SK-N-SH (cell line): Measurements from ENCODE around the gene BBS4. TPM values are rescaled to one million over a fixed set of nuclear protein-coding genes. Genes with fewer than 3 reads are reported as not detected.
"Not testable (repeated sequence)": the region's sequence is repeated elsewhere in the genome, so short reads cannot be mapped to it uniquely, and the experiment has no call there.

Experiments used
- CTCF ChIA-PET: fragments of 300-600, 350-600 bp; formaldehyde crosslinking; extraction: SDS; loops from one replicate; lab custom pipeline; 2021; lab: Yijun Ruan, JAX
- POLR2A ChIA-PET: fragments of 350-600 bp; sonication (Branson Sonifier 250); formaldehyde crosslinking; extraction: SDS; loops from one replicate; lab custom pipeline; 2020; ENCODE audit warnings: antibody characterized with exemption, inconsistent platforms; lab: Yijun Ruan, JAX
- DNase-seq: peaks from one replicate; pipeline ENCODE4 v3.0.0; 2012
- H2AFZ ChIP-seq: fragments of 200-600 bp; sonication (generic); 2 replicates; pipeline ENCODE4 v1.8.1; 2016; ENCODE audit warnings: antibody characterized with exemption, mild to moderate bottlenecking, low read depth
- H3F3A ChIP-seq: fragments of 200-600 bp; sonication (generic); replicated peaks from 2 replicates; pipeline ENCODE3; 2016; ENCODE audit warnings: antibody characterized with exemption, mild to moderate bottlenecking; ENCODE audit not compliant: insufficient read depth
- H3K27ac ChIP-seq, 2 experiments: fragments of 200-500 bp in 1 of 2; fragments of 200-600 bp in 1 of 2; sonication (Bioruptor generic) in 1 of 2; sonication (generic), shearing (Covaris generic) in 1 of 2; 2 replicates each; pipeline versions ENCODE4 v1.5.1 to v1.6.1; 2014 to 2016; ENCODE audit warnings: low read depth in 2 of 2, inconsistent platforms in 1 of 2, low read length in 1 of 2, mild to moderate bottlenecking in 1 of 2, mixed read lengths in 1 of 2
- H3K27me3 ChIP-seq: fragments of 200-600 bp; sonication (generic), shearing (Covaris generic); 2 replicates; pipeline ENCODE4 v1.6.1; 2016; ENCODE audit warnings: mixed run types; ENCODE audit not compliant: insufficient read depth
- H3K36me3 ChIP-seq, 2 experiments: fragments of 200-500 bp in 1 of 2; fragments of 200-600 bp in 1 of 2; sonication (Bioruptor generic) in 1 of 2; sonication (generic) in 1 of 2; replicated peaks in 1 of 2; 2 replicates each; pipeline versions ENCODE3 to v1.5.1; 2014 to 2016; ENCODE audit warnings: low read length in 1 of 2, mild to moderate bottlenecking in 1 of 2; ENCODE audit not compliant: insufficient read depth in 2 of 2, control insufficient read depth in 1 of 2
- H3K4me1 ChIP-seq, 2 experiments: fragments of 200-500 bp in 1 of 2; fragments of 200-600 bp in 1 of 2; sonication (Bioruptor generic) in 1 of 2; sonication (generic), shearing (Covaris generic) in 1 of 2; 2 replicates each; pipeline versions ENCODE4 v1.5.1 to v1.6.1; 2014 to 2016; ENCODE audit warnings: low read depth in 1 of 2, low read length in 1 of 2, mixed run types in 1 of 2; ENCODE audit not compliant: insufficient read depth in 2 of 2, control insufficient read depth in 1 of 2
- H3K4me2 ChIP-seq: fragments of 200-600 bp; sonication (generic), shearing (Covaris generic); 2 replicates; pipeline ENCODE4 v1.6.1; 2017; ENCODE audit warnings: mixed run types
- H3K4me3 ChIP-seq, 2 experiments: fragments of 200-500 bp in 1 of 2; fragments of 200-600 bp in 1 of 2; sonication (Bioruptor generic) in 1 of 2; sonication (generic), shearing (Covaris generic) in 1 of 2; 2 replicates each; pipeline versions ENCODE4 v1.5.1 to v1.8.1; 2014 to 2016; ENCODE audit warnings: low read depth in 2 of 2, inconsistent platforms in 1 of 2, low read length in 1 of 2, mild to moderate bottlenecking in 1 of 2, mixed read lengths in 1 of 2, moderate library complexity in 1 of 2
- H3K79me2 ChIP-seq: fragments of 200-600 bp; sonication (generic); 2 replicates; pipeline ENCODE4 v1.8.1; 2017; ENCODE audit warnings: mild to moderate bottlenecking; ENCODE audit not compliant: insufficient read depth
- H3K9ac ChIP-seq: fragments of 200-600 bp; sonication (generic); 2 replicates; pipeline ENCODE4 v1.6.1; 2017; ENCODE audit warnings: mixed run types
- H3K9me2 ChIP-seq: fragments of 200-600 bp; sonication (generic); 2 replicates; pipeline ENCODE4 v1.6.1; 2017; ENCODE audit warnings: mixed run types
- H3K9me3 ChIP-seq: fragments of 200-600 bp; sonication (generic); 2 replicates; pipeline ENCODE4 v1.6.1; 2017; ENCODE audit warnings: mixed run types, mild to moderate bottlenecking, moderate library complexity
- H4K20me1 ChIP-seq: fragments of 200-600 bp; sonication (generic); 2 replicates; pipeline ENCODE4 v1.6.1; 2017; ENCODE audit warnings: mild to moderate bottlenecking, mixed run types; ENCODE audit not compliant: insufficient read depth
- CHD2 ChIP-seq: fragments of 150-350 bp; IDR thresholded peaks from 2 replicates; pipeline ENCODE4 v1.6.1; 2018; ENCODE audit warnings: low read length; ENCODE audit not compliant: partially characterized antibody
- ELF1 ChIP-seq: IDR thresholded peaks from 2 replicates; pipeline ENCODE4 v1.4.0; 2012
- FOSL2 ChIP-seq: IDR thresholded peaks from 2 replicates; pipeline ENCODE4 v1.4.0; 2012; ENCODE audit warnings: low read depth, mild to moderate bottlenecking, moderate library complexity, borderline replicate concordance
- GATA2 ChIP-seq: sonication (generic); formaldehyde crosslinking; IDR thresholded peaks from 2 replicates; pipeline ENCODE4 v1.5.0; 2020; ENCODE audit warnings: mild to moderate bottlenecking, missing genetic modification reagents
- MEF2A ChIP-seq: IDR thresholded peaks from 2 replicates; pipeline ENCODE4 v1.4.0; 2012; ENCODE audit warnings: low read depth, borderline replicate concordance
- MXI1 ChIP-seq: IDR thresholded peaks from 2 replicates; pipeline ENCODE4 v1.6.1; 2012; ENCODE audit warnings: mild to moderate bottlenecking, low read depth, low read length, improper control_type of control experiment
- NFIC ChIP-seq: IDR thresholded peaks from 2 replicates; pipeline ENCODE4 v1.4.0; 2012; ENCODE audit warnings: borderline replicate concordance
- POLR2AphosphoS5 ChIP-seq: IDR thresholded peaks from 2 replicates; pipeline ENCODE4 v1.6.1; 2012; ENCODE audit warnings: low read depth, low read length
- RCOR1 ChIP-seq: fragments of 150-350 bp; IDR thresholded peaks from 2 replicates; pipeline ENCODE4 v1.6.1; 2017; ENCODE audit warnings: antibody characterized with exemption, low read length
- RFX5 ChIP-seq: IDR thresholded peaks from 2 replicates; pipeline ENCODE4 v1.6.1; 2012; ENCODE audit warnings: mild to moderate bottlenecking, improper control_type of control experiment, low read length
- SIN3A ChIP-seq: IDR thresholded peaks from 2 replicates; pipeline ENCODE4 v1.6.1; 2012; ENCODE audit warnings: low read depth, mild to moderate bottlenecking, low read length, moderate library complexity, borderline replicate concordance
- YY1 ChIP-seq: IDR thresholded peaks from 2 replicates; pipeline ENCODE4 v1.4.0; 2012; ENCODE audit warnings: low read depth, mild to moderate bottlenecking
- WGBS: methylation state at CpG from one replicate; pipeline ENCODE4 v1.1.6; 2017; ENCODE audit warnings: low lambda C conversion rate; 5-methylcytosine and 5-hydroxymethylcytosine counted together
- polyA plus RNA-seq, 3 experiments: library from polyadenylated mRNA; depleted of rRNA; stranded (reverse); fragments of >200 nt; gene quantifications; 2 replicates each; pipeline ENCODE4 v1.2.3, GENCODE V29; 2012
- TF ChIP-seq, protein P1 (sequence below): IDR thresholded peaks from 2 replicates; pipeline ENCODE4 v1.4.0; 2012; ENCODE audit warnings: low read depth, borderline replicate concordance
- TF ChIP-seq, protein P2 (sequence below): IDR thresholded peaks from 2 replicates; pipeline ENCODE4; 2012
- TF ChIP-seq, protein P3 (sequence below): IDR thresholded peaks from 2 replicates; pipeline ENCODE4 v1.4.0; 2012; ENCODE audit warnings: low read depth
- TF ChIP-seq, protein P4 (sequence below): fragments of 150-350 bp; IDR thresholded peaks from 2 replicates; pipeline ENCODE4 v1.6.1; 2017; ENCODE audit warnings: antibody characterized with exemption, low read length, low read depth, borderline replicate concordance

BBS4 gene
- polyA plus RNA-seq, 1 of the 3 experiments (the other 2 are of a cell fraction), result 18.5 TPM

DNA sequence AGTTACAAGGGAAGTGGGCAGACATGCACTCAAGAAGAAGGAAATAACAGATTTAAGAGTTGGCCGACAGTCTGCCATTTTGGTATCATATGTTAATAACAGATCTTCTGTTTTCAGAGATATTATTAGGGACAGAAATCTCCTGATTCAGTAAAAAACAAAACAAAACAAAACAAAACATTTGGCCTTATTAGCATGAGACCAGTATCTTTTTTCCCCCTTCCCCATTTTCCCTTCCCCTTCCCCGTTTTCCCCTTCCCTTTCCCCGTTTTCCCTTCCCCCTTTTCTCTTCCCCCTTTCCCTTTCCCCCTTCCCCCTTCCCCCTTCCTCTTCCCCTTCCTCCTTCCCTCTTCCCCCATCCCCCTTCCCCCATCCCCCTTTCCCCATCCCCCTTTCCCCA is 39.4 kb downstream of the BBS4 start:
- Histone ChIP-seq H3K79me2 (no peaks in the 10 kb centered on the region; the same call in 1 of the 2 replicates), H4K20me1 (no peaks in the 10 kb centered on the region), H2AFZ (no peak overlapping the region), H3K36me3 (peaks cover 3 to 22% of the 10 kb centered on the region in 2 experiments), H3K9ac (no peak overlapping the region), H3K4me3 (no peak overlapping the region), H3K4me1 (no peaks in the 10 kb centered on the region), H3K27me3 (no peaks in the 10 kb centered on the region), H3K9me3 (no peaks in the 10 kb centered on the region), H3K9me2 (no peaks in the 10 kb centered on the region), H3K27ac (no peak overlapping the region), H3K4me2 (no peak overlapping the region), H3F3A (no peaks in the 10 kb centered on the region)
- ChIA-PET POLR2A (no interaction called here), CTCF (interaction anchor here (0.6 to 1.4 kb wide), 2 partner anchors 50 to 515 kb away, joined by 3 read pairs; no protein-coding TSS in a partner anchor)
- DNase-seq, result no peak
- TF ChIP-seq YY1 (no peak), MEF2A (no peak), MXI1 (no peak), POLR2AphosphoS5 (no peak), CHD2 (no peak), FOSL2 (no peak), GATA2 (CRISPR knock-in tag) (no peak), SIN3A (no peak), ELF1 (no peak), RCOR1 (no peak), NFIC (no peak), RFX5 (no peak)
- TF ChIP-seq, protein P1, sequence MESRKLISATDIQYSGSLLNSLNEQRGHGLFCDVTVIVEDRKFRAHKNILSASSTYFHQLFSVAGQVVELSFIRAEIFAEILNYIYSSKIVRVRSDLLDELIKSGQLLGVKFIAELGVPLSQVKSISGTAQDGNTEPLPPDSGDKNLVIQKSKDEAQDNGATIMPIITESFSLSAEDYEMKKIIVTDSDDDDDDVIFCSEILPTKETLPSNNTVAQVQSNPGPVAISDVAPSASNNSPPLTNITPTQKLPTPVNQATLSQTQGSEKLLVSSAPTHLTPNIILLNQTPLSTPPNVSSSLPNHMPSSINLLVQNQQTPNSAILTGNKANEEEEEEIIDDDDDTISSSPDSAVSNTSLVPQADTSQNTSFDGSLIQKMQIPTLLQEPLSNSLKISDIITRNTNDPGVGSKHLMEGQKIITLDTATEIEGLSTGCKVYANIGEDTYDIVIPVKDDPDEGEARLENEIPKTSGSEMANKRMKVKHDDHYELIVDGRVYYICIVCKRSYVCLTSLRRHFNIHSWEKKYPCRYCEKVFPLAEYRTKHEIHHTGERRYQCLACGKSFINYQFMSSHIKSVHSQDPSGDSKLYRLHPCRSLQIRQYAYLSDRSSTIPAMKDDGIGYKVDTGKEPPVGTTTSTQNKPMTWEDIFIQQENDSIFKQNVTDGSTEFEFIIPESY, result no peak
- TF ChIP-seq, protein P2, sequence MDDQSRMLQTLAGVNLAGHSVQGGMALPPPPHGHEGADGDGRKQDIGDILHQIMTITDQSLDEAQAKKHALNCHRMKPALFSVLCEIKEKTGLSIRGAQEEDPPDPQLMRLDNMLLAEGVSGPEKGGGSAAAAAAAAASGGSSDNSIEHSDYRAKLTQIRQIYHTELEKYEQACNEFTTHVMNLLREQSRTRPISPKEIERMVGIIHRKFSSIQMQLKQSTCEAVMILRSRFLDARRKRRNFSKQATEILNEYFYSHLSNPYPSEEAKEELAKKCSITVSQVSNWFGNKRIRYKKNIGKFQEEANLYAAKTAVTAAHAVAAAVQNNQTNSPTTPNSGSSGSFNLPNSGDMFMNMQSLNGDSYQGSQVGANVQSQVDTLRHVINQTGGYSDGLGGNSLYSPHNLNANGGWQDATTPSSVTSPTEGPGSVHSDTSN, result no peak
- TF ChIP-seq, protein P3, sequence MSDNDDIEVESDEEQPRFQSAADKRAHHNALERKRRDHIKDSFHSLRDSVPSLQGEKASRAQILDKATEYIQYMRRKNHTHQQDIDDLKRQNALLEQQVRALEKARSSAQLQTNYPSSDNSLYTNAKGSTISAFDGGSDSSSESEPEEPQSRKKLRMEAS, result no peak
- TF ChIP-seq, protein P4, sequence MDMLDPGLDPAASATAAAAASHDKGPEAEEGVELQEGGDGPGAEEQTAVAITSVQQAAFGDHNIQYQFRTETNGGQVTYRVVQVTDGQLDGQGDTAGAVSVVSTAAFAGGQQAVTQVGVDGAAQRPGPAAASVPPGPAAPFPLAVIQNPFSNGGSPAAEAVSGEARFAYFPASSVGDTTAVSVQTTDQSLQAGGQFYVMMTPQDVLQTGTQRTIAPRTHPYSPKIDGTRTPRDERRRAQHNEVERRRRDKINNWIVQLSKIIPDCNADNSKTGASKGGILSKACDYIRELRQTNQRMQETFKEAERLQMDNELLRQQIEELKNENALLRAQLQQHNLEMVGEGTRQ, result no peak
- WGBS, result 82% methylated on average over 3 of the region's 3 CpGs

DNA sequence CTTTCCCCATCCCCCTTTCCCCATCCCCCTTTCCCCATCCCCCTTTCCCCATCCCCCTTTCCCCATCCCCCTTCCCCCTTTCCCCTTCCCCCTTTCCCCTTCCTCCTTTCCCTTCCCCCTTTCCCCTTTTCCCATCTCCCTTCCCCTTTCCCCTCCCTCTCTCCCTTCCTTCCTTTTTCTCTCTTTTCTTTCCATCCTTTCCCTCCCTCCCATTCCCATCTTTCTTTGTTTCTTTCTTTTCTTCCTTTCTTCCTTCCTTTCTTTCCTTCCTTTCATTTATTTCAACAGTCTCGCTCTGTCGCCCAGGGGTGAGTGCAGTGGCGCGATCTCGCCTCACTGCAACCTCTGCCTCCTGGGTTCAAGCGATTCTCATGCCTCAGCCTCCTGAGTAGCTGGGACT is 39.8 kb downstream of the BBS4 start:
- H3F3A ChIP-seq, H3K9me3 ChIP-seq, H3K4me1 ChIP-seq, H4K20me1 ChIP-seq, H3K9ac ChIP-seq, H3K4me3 ChIP-seq, H3K4me2 ChIP-seq, H2AFZ ChIP-seq, H3K27me3 ChIP-seq, H3K27ac ChIP-seq, POLR2A ChIA-PET, H3K79me2 ChIP-seq, H3K9me2 ChIP-seq, DNase-seq: not testable (repeated sequence)
- H3K36me3 ChIP-seq, result peaks cover 3 to 25% of the 10 kb centered on the region in 2 experiments
- CTCF ChIA-PET, result interaction anchor here (0.6 kb wide), 1 partner anchor 49 kb away, joined by 3 read pairs; no protein-coding TSS in a partner anchor
- 94% methylated on average over 6 of the region's 6 CpGs for WGBS
